GM21723 (cell line): ENCODE results near the gene DDX54.
A peak's percentile ranks its signal among the peaks of the same experiment; 100 is the strongest.
"Not testable (repeated sequence)": the region's sequence is repeated elsewhere in the genome, so short reads cannot be mapped to it uniquely, and the experiment has no call there.

Experiments used
- ATAC-seq: cut with Tn5 transposase; IDR thresholded peaks from one replicate; pipeline ENCODE4 v1.9.1; 2021; ENCODE audit warnings: mild to moderate bottlenecking, moderate library complexity; ENCODE audit not compliant: unreplicated experiment

The DDX54 gene

GRCh38 chr12:113220593-113221180 lies 35.4 kb upstream of the DDX54 start:
- ATAC-seq, result no peak

GRCh38 chr12:113216027-113216426 lies 30.7 kb upstream of the DDX54 start:
- no peak for ATAC-seq

GRCh38 chr12:113214895-113215400 lies 29.7 kb upstream of the DDX54 start:
- ATAC-seq, result peak; percentile 55

- ATAC-seq, result no peak
Observed at GRCh38 chr12:113211160-113211559, 25.9 kb upstream of the DDX54 start.

GRCh38 chr12:113208041-113208934 lies 23.0 kb upstream of the DDX54 start:
- ATAC-seq, result peak; percentile 82

- peak; percentile 8 for ATAC-seq
Observed at GRCh38 chr12:113207613-113208040, 22.3 kb upstream of the DDX54 start.

GRCh38 chr12:113206802-113207201 lies 21.5 kb upstream of the DDX54 start:
- ATAC-seq, result not testable (repeated sequence)

GRCh38 chr12:113204804-113205203 lies 19.5 kb upstream of the DDX54 start:
- no peak for ATAC-seq

- ATAC-seq, result no peak
Observed at GRCh38 chr12:113203852-113204760, 18.8 kb upstream of the DDX54 start.

- ATAC-seq, result no peak
Observed at GRCh38 chr12:113202300-113203075, 17.2 kb upstream of the DDX54 start.

- ATAC-seq, result no peak
Observed at GRCh38 chr12:113201187-113202177, 16.2 kb upstream of the DDX54 start.

- ATAC-seq, result no peak
Observed at GRCh38 chr12:113200021-113200797, 14.9 kb upstream of the DDX54 start.

- ATAC-seq, result no peak
Observed at GRCh38 chr12:113198296-113198695, 13.0 kb upstream of the DDX54 start.

- ATAC-seq, result no peak
Observed at GRCh38 chr12:113197518-113198077, 12.3 kb upstream of the DDX54 start.

- peak; percentile 80 for ATAC-seq
Observed at GRCh38 chr12:113196990-113197389, 11.7 kb upstream of the DDX54 start.

- ATAC-seq, result no peak
Observed at GRCh38 chr12:113196582-113196981, 11.3 kb upstream of the DDX54 start.

GRCh38 chr12:113195598-113195997 lies 10.3 kb upstream of the DDX54 start:
- no peak for ATAC-seq

- ATAC-seq, result no peak
Observed at GRCh38 chr12:113194971-113195391, 9.7 kb upstream of the DDX54 start.
